Prostate gland (tissue), 2 donors: ENCODE results near the gene PLTP.

ENCODE experiments used
- CTCF ChIP-seq, 4 experiments: fragments of 200-600 bp in 2 of 4; fragments of 450-650 bp in 2 of 4; sonication (generic) in 2 of 4; IDR thresholded peaks; 1 replicate in 3 of 4; 2 replicates in 1 of 4; pipeline ENCODE4 v1.5.1; 2016 to 2019; ENCODE audit warnings: antibody characterized with exemption in 4 of 4, mild to moderate bottlenecking in 2 of 4, moderate library complexity in 2 of 4
- POLR2A ChIP-seq: fragments of 450-650 bp; IDR thresholded peaks from one replicate; pipeline ENCODE4 v1.6.1; 2016; ENCODE audit warnings: antibody characterized with exemption, mild to moderate bottlenecking
- POLR2AphosphoS5 ChIP-seq: sonication (generic); formaldehyde crosslinking; IDR thresholded peaks from one replicate; pipeline ENCODE4 v1.6.1; 2017; ENCODE audit warnings: antibody characterized with exemption

- TF ChIP-seq CTCF (IDR thresholded peaks at IDR 0.05) (peak in 3 of 4 experiments; percentile 42 to 75 (median 57)), POLR2AphosphoS5 (peak; percentile 36), POLR2A (no peak)
Observed at GRCh38 chr20:45890077-45890984, 21.6 kb downstream of the PLTP start.
